CD14-positive monocyte (primary cell): ENCODE measurements around the gene DIPK1C. TPM values are rescaled to one million over a fixed set of nuclear protein-coding genes. Genes with fewer than 3 reads are reported as not detected.

Source experiments
- DNase-seq, 3 donors: peaks; one replicate each; pipeline ENCODE4 v3.0.0-alpha.2; 2011 to 2022
- H2AFZ ChIP-seq: 2 replicates; pipeline ENCODE4 v1.6.0; 2012; ENCODE audit warnings: mild to moderate bottlenecking, low read depth, low read length, inconsistent platforms; ENCODE audit not compliant: insufficient read depth, poor library complexity, severe bottlenecking
- H3K27ac ChIP-seq, 2 donors: 1 replicate in 1 of 2; 2 replicates in 1 of 2; pipeline ENCODE4 v1.5.1; 2012 to 2013; ENCODE audit warnings: low read length in 2 of 2, control low read depth in 1 of 2, inconsistent platforms in 1 of 2, low read depth in 1 of 2, mild to moderate bottlenecking in 1 of 2
- H3K27me3 ChIP-seq, 2 donors: one replicate each; pipeline versions ENCODE4 v1.6.0 to v1.6.1; 2011 to 2013; ENCODE audit warnings: low read length in 2 of 2; ENCODE audit not compliant: control insufficient read depth in 2 of 2, insufficient read depth in 2 of 2
- H3K36me3 ChIP-seq, 2 donors: replicated peaks in 1 of 2; 1 replicate in 1 of 2; 2 replicates in 1 of 2; pipeline versions ENCODE4 v1.5.1 to v1.6.1; 2012 to 2013; ENCODE audit warnings: low read length in 2 of 2, control low read depth in 1 of 2, inconsistent platforms in 1 of 2, mild to moderate bottlenecking in 1 of 2; ENCODE audit not compliant: insufficient read depth in 2 of 2, control insufficient read depth in 1 of 2
- H3K4me1 ChIP-seq, 2 donors: 1 replicate in 1 of 2; 2 replicates in 1 of 2; pipeline versions ENCODE4 v1.5.1 to v1.6.1; 2012 to 2013; ENCODE audit warnings: low read length in 2 of 2, control low read depth in 1 of 2, inconsistent platforms in 1 of 2, mild to moderate bottlenecking in 1 of 2, moderate library complexity in 1 of 2; ENCODE audit not compliant: insufficient read depth in 2 of 2, control insufficient read depth in 1 of 2
- H3K4me2 ChIP-seq: replicated peaks from 2 replicates; pipeline ENCODE3; 2012; ENCODE audit warnings: low read length, moderate library complexity, mild to moderate bottlenecking; ENCODE audit not compliant: poor library complexity, severe bottlenecking; ENCODE audit errors: extremely low read depth
- H3K4me3 ChIP-seq, 3 experiments: fragments of 200-600 bp in 1 of 3; sonication (generic) in 1 of 3; replicated peaks in 1 of 3; 1 replicate in 2 of 3; 2 replicates in 1 of 3; pipeline ENCODE4 v1.5.1; 2011 to 2013; ENCODE audit warnings: low read length in 3 of 3, mild to moderate bottlenecking in 3 of 3, control low read depth in 2 of 3, low read depth in 2 of 3, inconsistent platforms in 1 of 3, moderate library complexity in 1 of 3
- H3K79me2 ChIP-seq: 2 replicates; pipeline ENCODE4 v1.6.0; 2012; ENCODE audit warnings: mild to moderate bottlenecking, control low read depth, inconsistent platforms, low read length, moderate library complexity; ENCODE audit not compliant: insufficient read depth
- H3K9ac ChIP-seq: 2 replicates; pipeline ENCODE4 v1.6.0; 2017; ENCODE audit warnings: low read length, mild to moderate bottlenecking; ENCODE audit not compliant: insufficient read depth, poor library complexity, severe bottlenecking
- H3K9me3 ChIP-seq, 2 donors: replicated peaks in 1 of 2; 1 replicate in 1 of 2; 2 replicates in 1 of 2; pipeline versions ENCODE4 v1.5.1 to v1.6.1; 2012 to 2013; ENCODE audit warnings: low read length in 2 of 2, control low read depth in 1 of 2; ENCODE audit not compliant: control insufficient read depth in 1 of 2, insufficient read depth in 1 of 2
- H4K20me1 ChIP-seq: 2 replicates; pipeline ENCODE4 v1.6.0; 2012; ENCODE audit warnings: mild to moderate bottlenecking, low read length, control low read depth, moderate library complexity; ENCODE audit not compliant: insufficient read depth
- H3K27ac Mint-ChIP-seq, 7 donors: one replicate each; pipeline ENCODE4 v1.8.0; 2020; ENCODE audit warnings: mild to moderate bottlenecking in 7 of 7, mixed read lengths in 7 of 7, moderate library complexity in 6 of 7, inconsistent platforms in 2 of 7
- H3K27me3 Mint-ChIP-seq, 3 donors: one replicate each; pipeline ENCODE4 v1.8.0; 2021 to 2022; ENCODE audit warnings: low read depth in 3 of 3, mild to moderate bottlenecking in 3 of 3, mixed read lengths in 3 of 3, moderate library complexity in 3 of 3, inconsistent platforms in 1 of 3
- H3K36me3 Mint-ChIP-seq, 2 donors: one replicate each; pipeline ENCODE4 v1.8.0; 2020; ENCODE audit warnings: mixed read lengths in 2 of 2, inconsistent platforms in 1 of 2, mild to moderate bottlenecking in 1 of 2
- H3K4me1 Mint-ChIP-seq: one replicate; pipeline ENCODE4 v1.8.0; 2020; ENCODE audit warnings: mild to moderate bottlenecking, mixed read lengths
- H3K4me3 Mint-ChIP-seq, 2 donors: one replicate each; pipeline ENCODE4 v1.8.0; 2020; ENCODE audit warnings: mild to moderate bottlenecking in 2 of 2, mixed read lengths in 2 of 2, moderate library complexity in 1 of 2
- H3K9me3 Mint-ChIP-seq, 7 donors: one replicate each; pipeline ENCODE4 v1.8.0; 2020 to 2022; ENCODE audit warnings: mixed read lengths in 7 of 7, mild to moderate bottlenecking in 6 of 7, moderate library complexity in 6 of 7, inconsistent platforms in 2 of 7
- CTCF ChIP-seq: fragments of 200-600 bp; IDR thresholded peaks from one replicate; pipeline ENCODE4 v1.8.0; 2022; ENCODE audit warnings: antibody characterized with exemption, mild to moderate bottlenecking
- WGBS: methylation state at CpG from one replicate; pipeline ENCODE4 v1.1.5; 2013; ENCODE audit warnings: missing lambda C conversion rate; ENCODE audit not compliant: insufficient coverage; 5-methylcytosine and 5-hydroxymethylcytosine counted together
- intact Hi-C, 2 donors: fragments of 100-400 bp; cut with micrococcal nuclease; formaldehyde crosslinking; loops; one replicate each; pipeline versions ENCODE4 v1.15.0 to v1.15.1; 2023
- polyA plus RNA-seq, 3 donors: library from polyadenylated mRNA; depleted of rRNA in 1 of 3; unstranded in 2 of 3; stranded (reverse) in 1 of 3; fragments of 300-500 nt in 2 of 3; fragments of >200 nt in 1 of 3; fragmentation: Illumina TruSeq in 2 of 3; gene quantifications; 1 replicate in 2 of 3; 2 replicates in 1 of 3; pipeline ENCODE4 v1.2.3, GENCODE V29; 2012 to 2021

The DIPK1C gene
- polyA plus RNA-seq, 3 donors, result not detected

DNA sequence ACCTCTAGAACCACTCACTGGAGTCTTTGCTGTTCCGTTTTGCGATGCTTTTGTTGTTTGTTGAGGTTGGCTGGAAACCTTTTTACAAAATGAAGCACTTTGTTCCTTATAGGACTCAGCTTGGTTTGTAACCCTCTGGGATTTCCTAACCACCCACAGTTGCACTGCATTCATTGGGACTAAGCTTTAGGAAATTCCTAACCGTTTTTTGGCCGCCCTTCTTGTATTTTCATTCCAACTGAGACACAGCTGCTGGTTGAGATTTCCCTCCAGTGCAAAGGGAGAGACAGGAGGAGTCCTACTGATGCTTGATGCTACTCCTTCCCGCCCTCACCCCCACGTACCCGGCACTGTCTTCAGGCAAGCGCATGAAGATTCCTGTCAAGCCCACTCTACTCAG lies 6.1 kb upstream of the DIPK1C start:
- intact Hi-C loops, result no loop called here
- WGBS, result 93% methylated on average over 4 of the region's 8 CpGs
- Mint-ChIP-seq H3K9me3 (peaks cover 0 to 1% (median 0%) of the 10 kb centered on the region in 7 donors), H3K4me1 (peaks cover 5% of the 10 kb centered on the region), H3K36me3 (no peaks in the 10 kb centered on the region), H3K4me3 (no peak overlapping the region), H3K27ac (no peak overlapping the region), H3K27me3 (peaks cover 16 to 38% (median 28%) of the 10 kb centered on the region in 3 donors)
- Histone ChIP-seq H3K9ac (no peak overlapping the region), H4K20me1 (no peaks in the 10 kb centered on the region), H2AFZ (no peak overlapping the region), H3K79me2 (no peaks in the 10 kb centered on the region), H3K4me3 (no peak overlapping the region), H3K27me3 (peaks cover 8 to 23% of the 10 kb centered on the region in 2 donors), H3K4me1 (no peaks in the 10 kb centered on the region), H3K9me3 (no peaks in the 10 kb centered on the region), H3K4me2 (no peak overlapping the region), H3K36me3 (no peaks in the 10 kb centered on the region), H3K27ac (no peak overlapping the region)
- TF ChIP-seq CTCF, result no peak
- DNase-seq, result no peak

- Histone ChIP-seq H3K9me3 (peaks cover 0 to 14% of the 10 kb centered on the region in 2 donors), H3K79me2 (no peaks in the 10 kb centered on the region), H2AFZ (no peak overlapping the region), H3K27ac (no peak overlapping the region), H3K9ac (no peak overlapping the region), H4K20me1 (no peaks in the 10 kb centered on the region), H3K4me1 (peaks cover 6 to 9% of the 10 kb centered on the region in 2 donors), H3K4me2 (no peak overlapping the region), H3K27me3 (peaks cover 21 to 43% of the 10 kb centered on the region in 2 donors), H3K36me3 (no peaks in the 10 kb centered on the region), H3K4me3 (no peak overlapping the region)
- Mint-ChIP-seq H3K9me3 (peaks cover 0 to 6% (median 4%) of the 10 kb centered on the region in 7 donors), H3K4me3 (no peak overlapping the region), H3K4me1 (peaks cover 9% of the 10 kb centered on the region), H3K27ac (no peak overlapping the region), H3K27me3 (peaks cover 35 to 60% (median 44%) of the 10 kb centered on the region in 3 donors), H3K36me3 (peaks cover 4 to 6% of the 10 kb centered on the region in 2 donors)
- intact Hi-C loops, result no loop called here
- no peak for TF ChIP-seq CTCF
- 100% methylated on average over 4 of the region's 7 CpGs for WGBS
- no peak for DNase-seq
Observed at GRCh38 chr18:74460825-74461224, 3.7 kb upstream of the DIPK1C start.
